ENCODE data around the gene MTREX.

The MTREX gene

DNA sequence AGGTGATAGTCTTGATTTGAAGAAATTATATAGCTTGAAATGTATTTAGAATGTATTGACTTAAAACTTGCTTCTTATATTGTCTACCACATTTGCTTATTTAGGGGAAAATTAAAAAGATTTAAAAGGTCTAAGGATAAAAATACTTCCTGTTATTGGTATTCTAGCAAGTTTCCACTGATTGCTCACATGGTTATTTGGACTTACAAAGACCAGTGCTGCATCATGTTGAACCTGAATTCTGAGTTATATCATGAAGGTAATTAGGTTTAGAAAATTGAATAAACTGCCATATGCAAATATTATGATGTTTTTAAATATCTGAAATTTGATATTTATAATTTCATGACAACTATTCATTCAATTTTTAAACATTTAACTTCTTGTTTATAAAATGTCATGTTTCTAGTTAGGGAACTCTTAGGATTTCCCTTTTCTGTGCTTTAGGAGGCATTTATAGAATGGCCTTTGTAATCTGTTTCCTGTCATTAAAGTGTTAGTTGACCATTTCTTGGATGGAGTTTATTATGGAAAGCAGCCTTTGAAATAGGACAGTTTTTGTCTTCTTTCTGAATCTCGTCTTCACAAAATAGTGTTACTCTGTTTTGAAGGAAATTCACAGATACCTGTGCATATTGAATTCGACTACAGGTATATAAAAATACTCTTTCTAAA is 85.8 kb downstream of the MTREX start:
- Histone ChIP-seq H3K4me3 (ENCODE audit: low read length) (no peak overlapping the region), H3K27ac (ENCODE audit: low read length) (no peak overlapping the region), H3K36me3 (ENCODE audit: control insufficient read depth, insufficient read depth, low read length) (peaks cover 2% of the 10 kb centered on the region; the same call in 1 of the 2 replicates), H3K27me3 (ENCODE audit: control insufficient read depth, insufficient read depth, low read length) (no peaks in the 10 kb centered on the region), H3K9me3 (ENCODE audit: control insufficient read depth, insufficient read depth, low read length) (no peaks in the 10 kb centered on the region), H3K4me1 (ENCODE audit: control insufficient read depth, insufficient read depth, low read length) (no peaks in the 10 kb centered on the region)
- WGBS (ENCODE audit: insufficient coverage, insufficient read length), result no CpG with 5 or more reads among the region's 2 CpGs
- no peak for DNase-seq (ENCODE audit: low read depth, low spot score)

GRCh38 chr5:55402199-55402598 is 94.4 kb downstream of the MTREX start:
- no peaks in the 10 kb centered on the region for H3K27me3 ChIP-seq (ENCODE audit: control insufficient read depth, insufficient read depth, low read length)
- H3K9me3 ChIP-seq (ENCODE audit: control insufficient read depth, insufficient read depth, low read length), result no peaks in the 10 kb centered on the region
- no peak for DNase-seq (ENCODE audit: low read depth, low spot score)
- no CpG with 5 or more reads among the region's 2 CpGs for WGBS (ENCODE audit: insufficient coverage, insufficient read length)
- H3K4me3 ChIP-seq (ENCODE audit: low read length), result no peak overlapping the region
- H3K36me3 ChIP-seq (ENCODE audit: control insufficient read depth, insufficient read depth, low read length), result no peaks in the 10 kb centered on the region; the same call in 1 of the 2 replicates
- no peaks in the 10 kb centered on the region for H3K4me1 ChIP-seq (ENCODE audit: control insufficient read depth, insufficient read depth, low read length)
- H3K27ac ChIP-seq (ENCODE audit: low read length), result no peak overlapping the region

- WGBS (ENCODE audit: insufficient coverage, insufficient read length), result no CpG with 5 or more reads among the region's 2 CpGs
- no peak for DNase-seq (ENCODE audit: low read depth, low spot score)
Measured at GRCh38 chr5:55406292-55406691, 98.5 kb downstream of the MTREX start.

GRCh38 chr5:55407059-55407684 is 99.4 kb downstream of the MTREX start:
- no peak for DNase-seq (ENCODE audit: low read depth, low spot score)
- Histone ChIP-seq H3K4me3 (ENCODE audit: low read length) (no peak overlapping the region), H3K9me3 (ENCODE audit: control insufficient read depth, insufficient read depth, low read length) (no peaks in the 10 kb centered on the region), H3K4me1 (ENCODE audit: control insufficient read depth, insufficient read depth, low read length) (no peaks in the 10 kb centered on the region), H3K27ac (ENCODE audit: low read length) (no peak overlapping the region), H3K36me3 (ENCODE audit: control insufficient read depth, insufficient read depth, low read length) (no peaks in the 10 kb centered on the region; the same call in 1 of the 2 replicates), H3K27me3 (ENCODE audit: control insufficient read depth, insufficient read depth, low read length) (no peaks in the 10 kb centered on the region)
- no CpG with 5 or more reads among the region's 1 CpG for WGBS (ENCODE audit: insufficient coverage, insufficient read length)

More at GRCh38 chr5:55406292-55406691, 98.5 kb downstream of the MTREX start:
- Histone ChIP-seq H3K4me1 (ENCODE audit: control insufficient read depth, insufficient read depth, low read length) (no peaks in the 10 kb centered on the region), H3K9me3 (ENCODE audit: control insufficient read depth, insufficient read depth, low read length) (no peaks in the 10 kb centered on the region), H3K27me3 (ENCODE audit: control insufficient read depth, insufficient read depth, low read length) (no peaks in the 10 kb centered on the region), H3K36me3 (ENCODE audit: control insufficient read depth, insufficient read depth, low read length) (no peaks in the 10 kb centered on the region; the same call in 1 of the 2 replicates), H3K27ac (ENCODE audit: low read length) (no peak overlapping the region), H3K4me3 (ENCODE audit: low read length) (no peak overlapping the region)

DNA sequence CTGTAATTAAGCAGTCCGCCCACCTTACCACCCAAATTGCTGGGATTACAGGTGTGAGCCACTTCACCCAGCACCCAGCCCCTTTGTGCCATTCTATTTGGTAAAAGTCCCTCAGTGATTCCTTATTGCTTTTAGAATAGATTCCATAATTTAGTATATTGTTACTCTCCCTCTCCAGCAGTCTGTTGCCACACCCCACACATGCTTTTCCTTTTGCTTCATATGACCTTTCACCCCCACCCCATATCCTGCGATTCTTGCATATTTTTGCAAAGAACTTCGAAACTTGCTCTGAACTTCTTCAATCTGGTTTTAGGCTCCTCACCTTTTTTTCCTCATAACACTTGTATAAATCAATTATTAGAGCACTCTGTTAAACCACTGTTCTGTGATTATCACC is 100.2 kb downstream of the MTREX start:
- Histone ChIP-seq H3K4me3 (ENCODE audit: low read length) (no peak overlapping the region), H3K27ac (ENCODE audit: low read length) (no peak overlapping the region), H3K4me1 (ENCODE audit: control insufficient read depth, insufficient read depth, low read length) (no peaks in the 10 kb centered on the region), H3K36me3 (ENCODE audit: control insufficient read depth, insufficient read depth, low read length) (no peaks in the 10 kb centered on the region; the same call in 1 of the 2 replicates), H3K27me3 (ENCODE audit: control insufficient read depth, insufficient read depth, low read length) (no peaks in the 10 kb centered on the region), H3K9me3 (ENCODE audit: control insufficient read depth, insufficient read depth, low read length) (no peaks in the 10 kb centered on the region)
- no CpG with 5 or more reads among the region's 3 CpGs for WGBS (ENCODE audit: insufficient coverage, insufficient read length)
- DNase-seq (ENCODE audit: low read depth, low spot score), result no peak

GRCh38 chr5:55409775-55410174 is 102.0 kb downstream of the MTREX start:
- no peak overlapping the region for H3K4me3 ChIP-seq (ENCODE audit: low read length)
- DNase-seq (ENCODE audit: low read depth, low spot score), result no peak
- no peaks in the 10 kb centered on the region for H3K27me3 ChIP-seq (ENCODE audit: control insufficient read depth, insufficient read depth, low read length)
- no peak overlapping the region for H3K27ac ChIP-seq (ENCODE audit: low read length)
- no peaks in the 10 kb centered on the region for H3K4me1 ChIP-seq (ENCODE audit: control insufficient read depth, insufficient read depth, low read length)
- H3K9me3 ChIP-seq (ENCODE audit: control insufficient read depth, insufficient read depth, low read length), result no peaks in the 10 kb centered on the region
- no peaks in the 10 kb centered on the region; the same call in 1 of the 2 replicates for H3K36me3 ChIP-seq (ENCODE audit: control insufficient read depth, insufficient read depth, low read length)
- no CpG with 5 or more reads among the region's 1 CpG for WGBS (ENCODE audit: insufficient coverage, insufficient read length)

GRCh38 chr5:55410845-55411244 is 103.1 kb downstream of the MTREX start:
- WGBS (ENCODE audit: insufficient coverage, insufficient read length), result no CpG with 5 or more reads among the region's 3 CpGs
- no peaks in the 10 kb centered on the region for H3K4me1 ChIP-seq (ENCODE audit: control insufficient read depth, insufficient read depth, low read length)
- no peaks in the 10 kb centered on the region; the same call in 1 of the 2 replicates for H3K36me3 ChIP-seq (ENCODE audit: control insufficient read depth, insufficient read depth, low read length)
- H3K27me3 ChIP-seq (ENCODE audit: control insufficient read depth, insufficient read depth, low read length), result no peaks in the 10 kb centered on the region
- H3K27ac ChIP-seq (ENCODE audit: low read length), result no peak overlapping the region
- no peak overlapping the region for H3K4me3 ChIP-seq (ENCODE audit: low read length)
- no peak for DNase-seq (ENCODE audit: low read depth, low spot score)
- no peaks in the 10 kb centered on the region for H3K9me3 ChIP-seq (ENCODE audit: control insufficient read depth, insufficient read depth, low read length)

DNA sequence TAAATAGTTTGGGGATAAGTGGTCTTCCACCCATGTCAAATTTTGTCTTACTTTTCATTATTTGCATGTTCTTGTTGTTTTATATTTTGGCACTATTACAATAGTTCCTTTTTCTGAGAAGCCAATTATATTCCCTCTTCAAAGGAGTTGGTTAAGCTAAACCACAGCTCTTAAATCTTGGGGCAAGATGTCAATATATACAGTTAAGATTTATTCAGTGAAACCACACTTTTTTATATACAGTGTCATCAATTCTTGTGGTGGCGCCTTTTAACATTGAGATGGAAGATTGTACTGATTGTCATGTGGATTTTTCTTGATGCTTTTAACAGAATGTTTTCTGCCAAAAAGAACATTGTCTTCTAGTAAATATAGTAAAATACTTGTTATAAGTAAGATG is 104.1 kb downstream of the MTREX start:
- H3K36me3 ChIP-seq (ENCODE audit: control insufficient read depth, insufficient read depth, low read length), result no peaks in the 10 kb centered on the region; the same call in 1 of the 2 replicates
- WGBS (ENCODE audit: insufficient coverage, insufficient read length), result no CpG with 5 or more reads among the region's 1 CpG
- no peak for DNase-seq (ENCODE audit: low read depth, low spot score)
- no peak overlapping the region for H3K4me3 ChIP-seq (ENCODE audit: low read length)
- no peaks in the 10 kb centered on the region for H3K27me3 ChIP-seq (ENCODE audit: control insufficient read depth, insufficient read depth, low read length)
- H3K9me3 ChIP-seq (ENCODE audit: control insufficient read depth, insufficient read depth, low read length), result no peaks in the 10 kb centered on the region
- no peak overlapping the region for H3K27ac ChIP-seq (ENCODE audit: low read length)
- no peaks in the 10 kb centered on the region for H3K4me1 ChIP-seq (ENCODE audit: control insufficient read depth, insufficient read depth, low read length)

DNA sequence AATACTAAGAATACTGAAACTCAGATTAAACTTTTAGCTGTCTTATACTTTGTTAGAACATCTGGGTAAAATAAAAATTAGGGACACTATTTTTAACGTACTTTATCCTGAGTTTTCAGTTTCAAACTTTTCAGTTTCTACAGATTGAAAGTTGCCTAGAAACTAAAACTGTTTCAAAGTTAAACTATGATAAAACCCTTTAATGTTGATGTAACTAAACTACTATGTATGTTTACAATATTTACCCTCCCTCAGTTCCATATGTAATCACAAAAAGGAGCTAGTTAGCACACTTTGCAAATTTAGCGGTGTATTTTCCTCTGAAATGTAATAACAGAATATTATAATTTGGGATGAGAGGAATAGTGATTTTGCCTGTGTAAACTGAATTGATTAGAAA is 105.9 kb downstream of the MTREX start:
- WGBS (ENCODE audit: insufficient coverage, insufficient read length), result 100% methylated on average over 1 of the region's 2 CpGs
- no peaks in the 10 kb centered on the region for H3K9me3 ChIP-seq (ENCODE audit: control insufficient read depth, insufficient read depth, low read length)
- H3K4me1 ChIP-seq (ENCODE audit: control insufficient read depth, insufficient read depth, low read length), result no peaks in the 10 kb centered on the region
- DNase-seq (ENCODE audit: low read depth, low spot score), result no peak
- H3K27ac ChIP-seq (ENCODE audit: low read length), result no peak overlapping the region
- no peaks in the 10 kb centered on the region; the same call in 1 of the 2 replicates for H3K36me3 ChIP-seq (ENCODE audit: control insufficient read depth, insufficient read depth, low read length)
- H3K27me3 ChIP-seq (ENCODE audit: control insufficient read depth, insufficient read depth, low read length), result no peaks in the 10 kb centered on the region
- no peak overlapping the region for H3K4me3 ChIP-seq (ENCODE audit: low read length)

DNA sequence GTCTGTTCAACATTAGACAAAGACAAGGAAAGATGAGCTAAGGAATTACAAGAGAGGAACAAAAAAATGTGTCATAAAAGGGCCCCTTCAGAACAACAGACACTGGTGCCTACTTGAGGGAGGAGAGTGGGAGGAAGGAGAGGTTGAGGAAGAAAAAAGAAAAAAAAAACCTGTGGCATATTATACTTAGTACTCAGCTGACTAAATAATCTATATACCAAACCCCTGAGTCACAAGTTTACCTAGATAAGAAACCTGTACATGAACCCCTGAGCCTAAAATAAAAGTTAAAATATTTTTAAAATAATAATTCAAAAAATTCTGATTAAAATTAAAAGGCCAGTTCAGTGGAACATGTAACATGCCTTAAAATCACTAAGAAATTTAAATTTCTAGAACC is 107.3 kb downstream of the MTREX start:
- H3K27ac ChIP-seq (ENCODE audit: low read length), result no peak overlapping the region
- no peaks in the 10 kb centered on the region; the same call in 1 of the 2 replicates for H3K36me3 ChIP-seq (ENCODE audit: control insufficient read depth, insufficient read depth, low read length)
- no peaks in the 10 kb centered on the region for H3K4me1 ChIP-seq (ENCODE audit: control insufficient read depth, insufficient read depth, low read length)
- no peaks in the 10 kb centered on the region for H3K9me3 ChIP-seq (ENCODE audit: control insufficient read depth, insufficient read depth, low read length)
- DNase-seq (ENCODE audit: low read depth, low spot score), result no peak
- H3K27me3 ChIP-seq (ENCODE audit: control insufficient read depth, insufficient read depth, low read length), result no peaks in the 10 kb centered on the region
- H3K4me3 ChIP-seq (ENCODE audit: low read length), result no peak overlapping the region

DNA sequence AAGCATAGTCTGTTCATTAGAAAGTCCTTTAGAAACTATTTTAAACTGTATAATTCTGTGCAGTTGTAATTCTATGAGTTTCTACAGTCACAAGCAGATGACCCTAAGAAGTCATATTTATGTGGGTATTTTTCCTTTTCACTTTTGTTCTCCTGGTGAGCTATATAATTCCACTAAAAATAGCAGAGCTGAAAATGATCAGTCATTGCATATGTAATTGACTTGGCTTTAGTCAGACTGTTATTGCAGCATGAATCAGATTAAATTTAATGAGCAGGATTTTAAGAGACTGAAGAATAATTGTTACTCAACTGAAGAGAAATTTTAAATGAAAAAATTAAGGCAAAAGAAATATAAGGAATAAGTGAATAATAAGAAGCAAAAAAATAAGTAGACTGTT is 108.5 kb downstream of the MTREX start:
- no peak overlapping the region for H3K27ac ChIP-seq (ENCODE audit: low read length)

More for the DNA sequence above, 108.5 kb downstream of the MTREX start:
- no peak overlapping the region for H3K4me3 ChIP-seq (ENCODE audit: low read length)
- DNase-seq (ENCODE audit: low read depth, low spot score), result no peak
- no peaks in the 10 kb centered on the region for H3K9me3 ChIP-seq (ENCODE audit: control insufficient read depth, insufficient read depth, low read length)
- no peaks in the 10 kb centered on the region for H3K27me3 ChIP-seq (ENCODE audit: control insufficient read depth, insufficient read depth, low read length)
- H3K4me1 ChIP-seq (ENCODE audit: control insufficient read depth, insufficient read depth, low read length), result 0 out of 2 replicates have a peak, but pooled peaks cover 1% of the 10 kb centered on the region
- H3K36me3 ChIP-seq (ENCODE audit: control insufficient read depth, insufficient read depth, low read length), result peaks cover 2% of the 10 kb centered on the region; the same call in 1 of the 2 replicates

Data from iPS DF 6.9 (cell line).